ENCODE measurements around the gene GNG14.
"Not testable (repeated sequence)": the region's sequence is repeated elsewhere in the genome, so short reads cannot be mapped to it uniquely, and the experiment has no call there.

The GNG14 gene

DNA sequence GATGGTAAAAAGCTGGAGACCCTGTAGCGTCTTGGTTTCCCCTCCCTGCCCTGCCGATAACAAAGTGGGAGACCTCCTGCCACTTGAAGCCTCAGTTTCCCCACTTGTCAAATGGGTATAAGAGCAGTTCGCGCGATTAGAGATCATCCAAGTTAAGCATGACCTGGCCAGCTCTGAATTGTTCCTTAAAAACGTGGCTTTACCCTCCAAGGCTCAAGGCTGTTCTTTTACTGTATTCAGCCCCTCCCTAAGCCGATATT is 35.5 kb downstream of the GNG14 start:
- Mint-ChIP-seq H3K4me1 (peaks cover 44% of the 10 kb centered on the region), H3K27ac (ENCODE audit: low read depth) (peak overlapping the region; percentile 95), H3K9me3 (no peaks in the 10 kb centered on the region), H3K4me3 (peak overlapping the region; percentile 89), H3K27me3 (no peaks in the 10 kb centered on the region), H3K36me3 (ENCODE audit: insufficient read depth) (peaks cover 23% of the 10 kb centered on the region)
- no peak for ATAC-seq (replicated peaks; ENCODE audit: extremely low read depth, poor library complexity, severe bottlenecking)
- DNase-seq (ENCODE audit: low spot score in 2 of 2), result no peak

DNA sequence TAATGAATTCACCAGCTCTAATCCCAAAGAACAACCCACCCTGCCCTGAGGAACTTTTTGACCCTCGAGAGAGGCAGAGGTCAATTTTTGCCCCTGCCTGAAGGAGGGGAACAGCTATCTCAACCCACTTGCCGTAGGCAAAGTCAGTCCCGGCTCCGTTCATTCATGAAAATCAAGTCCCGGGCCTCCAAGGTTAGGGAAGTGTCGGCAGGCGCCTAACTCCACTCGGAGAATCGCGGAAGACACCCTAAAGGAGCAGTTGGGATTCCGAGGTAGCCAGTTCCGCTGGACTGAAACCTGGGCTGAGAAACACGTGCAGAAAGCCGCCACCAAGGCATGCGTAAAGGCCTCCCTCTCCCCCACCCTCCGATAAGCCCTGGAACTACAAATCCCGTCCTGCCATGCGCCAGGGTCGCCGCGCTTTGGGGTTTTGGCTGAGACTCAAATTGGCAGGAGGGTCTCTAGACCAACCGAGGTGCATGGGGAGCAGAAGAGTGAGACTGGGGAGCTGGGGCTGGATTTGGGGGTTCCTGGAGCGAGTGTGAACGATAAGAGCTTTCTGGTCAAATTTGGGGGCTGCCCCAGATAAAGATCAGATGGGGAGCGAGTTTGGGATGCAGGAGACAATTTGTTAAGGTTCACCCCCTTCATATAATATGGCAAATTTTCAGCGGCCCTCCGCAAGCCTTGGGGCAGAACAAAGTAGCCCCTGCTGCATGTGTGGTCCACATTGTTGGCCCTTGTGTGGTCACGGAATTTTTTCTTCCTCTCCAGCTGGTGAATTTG is 36.0 kb downstream of the GNG14 start, which contains the start of gene TNPO2:
Gene TNPO2 (minus strand): TSS at position 292 of the 786 bp plus-strand sequence. CDS start 2,955 bp downstream, outside the sequence.
- Mint-ChIP-seq H3K4me1 (peaks cover 41% of the 10 kb centered on the region), H3K9me3 (no peaks in the 10 kb centered on the region), H3K27me3 (no peaks in the 10 kb centered on the region), H3K4me3 (peak within 1 kb of the TSS; percentile 89), H3K27ac (ENCODE audit: low read depth) (peak within 1 kb of the TSS; percentile 95), H3K36me3 (ENCODE audit: insufficient read depth) (peaks cover 26% of the 10 kb centered on the region)
- ATAC-seq (replicated peaks; ENCODE audit: extremely low read depth, poor library complexity, severe bottlenecking) (no peak), DNase-seq (ENCODE audit: low spot score in 2 of 2) (peak; percentile 22 to 32)

DNA sequence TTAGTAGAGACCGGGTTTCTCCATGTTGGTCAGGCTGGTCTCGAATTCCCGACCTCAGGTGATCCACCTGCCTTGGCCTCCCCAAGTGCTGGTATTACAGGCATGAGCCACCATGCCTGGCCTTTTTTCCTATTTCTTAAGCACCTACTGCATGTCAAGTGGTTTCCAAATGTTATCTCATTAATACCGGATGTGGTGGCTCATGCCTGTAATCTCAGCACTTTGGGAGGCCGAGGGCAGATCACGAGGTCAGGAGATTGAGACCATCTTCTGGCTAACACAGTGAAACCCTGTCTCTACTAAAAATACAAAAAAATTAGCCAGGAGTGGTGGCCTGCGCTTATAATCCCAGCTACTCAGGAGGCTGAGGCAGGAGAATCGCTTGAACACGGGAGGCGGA is 37.8 kb downstream of the GNG14 start:
- not testable (repeated sequence) for ATAC-seq (replicated peaks; ENCODE audit: extremely low read depth, poor library complexity, severe bottlenecking); H3K27me3 Mint-ChIP-seq; DNase-seq (ENCODE audit: low spot score in 2 of 2); H3K9me3 Mint-ChIP-seq; H3K27ac Mint-ChIP-seq (ENCODE audit: low read depth); H3K4me3 Mint-ChIP-seq
- Mint-ChIP-seq H3K36me3 (ENCODE audit: insufficient read depth) (peaks cover 38% of the 10 kb centered on the region), H3K4me1 (peaks cover 44% of the 10 kb centered on the region)

DNA sequence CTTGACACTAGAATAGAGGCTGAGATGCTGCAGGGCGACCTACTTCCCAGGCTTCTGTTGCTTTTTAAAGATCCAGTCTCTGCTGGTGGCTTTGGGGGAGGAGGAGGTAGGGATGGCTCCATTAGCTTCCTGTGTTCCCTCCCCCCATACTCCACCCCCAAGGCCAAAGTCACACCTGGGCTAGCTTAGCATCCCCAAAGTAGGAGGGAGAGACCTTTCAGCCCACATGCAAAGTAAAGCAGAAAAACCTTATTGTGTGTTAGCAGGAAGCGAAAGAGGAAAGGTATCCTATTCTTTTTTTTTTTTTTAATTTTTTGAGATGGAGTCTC is 39.2 kb downstream of the GNG14 start:
- peaks cover 35% of the 10 kb centered on the region for H3K36me3 Mint-ChIP-seq (ENCODE audit: insufficient read depth)
- H3K27me3 Mint-ChIP-seq, result no peaks in the 10 kb centered on the region
- no peaks in the 10 kb centered on the region for H3K9me3 Mint-ChIP-seq
- DNase-seq (ENCODE audit: low spot score in 2 of 2), result no peak
- no peak overlapping the region for H3K27ac Mint-ChIP-seq (ENCODE audit: low read depth)
- no peak for ATAC-seq (replicated peaks; ENCODE audit: extremely low read depth, poor library complexity, severe bottlenecking)
- H3K4me3 Mint-ChIP-seq, result no peak overlapping the region
- H3K4me1 Mint-ChIP-seq, result peaks cover 34% of the 10 kb centered on the region

DNA sequence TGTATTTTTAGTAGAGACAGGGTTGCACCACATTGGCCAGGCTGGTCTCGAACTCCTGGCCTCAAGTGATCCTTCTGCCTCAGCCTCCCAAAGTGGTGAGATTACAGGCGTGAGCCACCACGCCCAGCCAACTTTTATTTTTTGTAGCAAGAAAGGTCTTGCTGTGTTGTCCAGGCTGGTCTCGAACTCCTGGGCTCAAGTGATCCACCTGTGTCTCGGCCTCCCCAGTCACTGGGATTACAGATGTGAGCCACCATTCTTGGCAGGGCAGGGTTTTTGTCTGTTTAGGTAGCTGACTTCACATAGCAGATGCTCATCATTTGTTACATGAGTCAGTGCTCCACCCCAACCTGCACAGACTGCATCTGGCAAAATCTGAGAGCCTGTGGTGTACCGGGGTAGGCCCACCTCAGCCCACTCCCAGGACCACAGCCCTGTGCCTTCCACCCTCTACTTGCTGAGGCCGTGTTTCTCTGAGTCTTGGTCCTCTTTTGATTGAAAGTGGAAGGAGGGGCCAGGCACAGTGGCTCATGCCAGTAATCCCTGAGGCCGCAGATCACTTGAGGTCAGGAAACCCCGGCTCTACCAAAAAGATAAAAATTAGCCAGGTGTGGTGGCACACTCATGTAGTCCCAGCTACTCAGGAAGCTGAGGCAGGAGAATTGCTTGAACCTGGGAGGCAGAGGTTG is 40.1 kb downstream of the GNG14 start:
- Mint-ChIP-seq H3K27me3 (no peaks in the 10 kb centered on the region), H3K4me1 (peaks cover 36% of the 10 kb centered on the region), H3K36me3 (ENCODE audit: insufficient read depth) (peaks cover 34% of the 10 kb centered on the region), H3K27ac (ENCODE audit: low read depth) (no peak overlapping the region), H3K4me3 (no peak overlapping the region), H3K9me3 (no peaks in the 10 kb centered on the region)
- ATAC-seq (replicated peaks; ENCODE audit: extremely low read depth, poor library complexity, severe bottlenecking) (no peak), DNase-seq (ENCODE audit: low spot score in 2 of 2) (no peak)

DNA sequence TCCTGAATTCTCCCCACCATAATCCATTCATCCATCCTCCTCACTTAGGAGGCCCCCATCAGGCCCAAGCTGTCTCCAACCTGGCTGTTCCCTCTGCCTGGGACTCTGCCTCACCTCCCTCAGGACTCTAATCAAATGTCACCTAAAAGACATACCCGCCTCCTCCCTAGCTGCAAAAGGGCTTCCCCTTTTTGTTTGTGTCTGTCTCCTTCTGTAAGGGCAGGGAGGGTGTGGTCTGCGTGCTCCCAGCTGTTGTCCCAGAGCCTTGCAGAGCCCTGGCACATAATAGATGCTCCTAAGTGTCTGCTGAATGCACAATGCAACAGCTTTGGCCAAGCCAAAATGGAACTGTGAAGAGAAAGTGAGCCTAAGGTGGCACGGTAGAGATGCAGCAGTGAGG is 42.3 kb downstream of the GNG14 start:
- Mint-ChIP-seq H3K4me3 (no peak overlapping the region), H3K27me3 (no peaks in the 10 kb centered on the region), H3K4me1 (peaks cover 32% of the 10 kb centered on the region), H3K36me3 (ENCODE audit: insufficient read depth) (peaks cover 39% of the 10 kb centered on the region), H3K9me3 (no peaks in the 10 kb centered on the region), H3K27ac (ENCODE audit: low read depth) (peak overlapping the region; percentile 22)
- ATAC-seq (replicated peaks; ENCODE audit: extremely low read depth, poor library complexity, severe bottlenecking), result no peak
- no peak for DNase-seq (ENCODE audit: low spot score in 2 of 2)

DNA sequence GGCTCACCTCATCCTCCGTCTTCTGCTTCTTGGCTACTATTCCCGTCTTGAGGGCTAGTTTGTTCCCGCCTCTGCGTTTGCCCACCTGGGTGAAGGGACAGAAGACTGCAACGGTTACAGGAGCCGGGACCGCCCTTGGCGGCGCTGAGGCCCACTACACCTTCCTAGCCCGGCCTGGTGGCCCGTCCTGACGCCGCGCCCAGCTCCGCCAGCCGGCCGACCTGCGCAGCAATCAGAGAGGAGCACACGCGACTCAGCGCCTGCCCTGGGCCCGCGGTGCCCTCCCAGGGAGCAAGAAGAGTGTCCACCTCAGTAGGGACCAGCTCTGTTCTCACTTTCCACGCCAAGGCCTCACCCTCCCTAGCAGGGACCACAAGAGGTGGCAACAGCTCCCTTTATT is 43.5 kb downstream of the GNG14 start:
- H3K9me3 Mint-ChIP-seq, result no peaks in the 10 kb centered on the region

DNA sequence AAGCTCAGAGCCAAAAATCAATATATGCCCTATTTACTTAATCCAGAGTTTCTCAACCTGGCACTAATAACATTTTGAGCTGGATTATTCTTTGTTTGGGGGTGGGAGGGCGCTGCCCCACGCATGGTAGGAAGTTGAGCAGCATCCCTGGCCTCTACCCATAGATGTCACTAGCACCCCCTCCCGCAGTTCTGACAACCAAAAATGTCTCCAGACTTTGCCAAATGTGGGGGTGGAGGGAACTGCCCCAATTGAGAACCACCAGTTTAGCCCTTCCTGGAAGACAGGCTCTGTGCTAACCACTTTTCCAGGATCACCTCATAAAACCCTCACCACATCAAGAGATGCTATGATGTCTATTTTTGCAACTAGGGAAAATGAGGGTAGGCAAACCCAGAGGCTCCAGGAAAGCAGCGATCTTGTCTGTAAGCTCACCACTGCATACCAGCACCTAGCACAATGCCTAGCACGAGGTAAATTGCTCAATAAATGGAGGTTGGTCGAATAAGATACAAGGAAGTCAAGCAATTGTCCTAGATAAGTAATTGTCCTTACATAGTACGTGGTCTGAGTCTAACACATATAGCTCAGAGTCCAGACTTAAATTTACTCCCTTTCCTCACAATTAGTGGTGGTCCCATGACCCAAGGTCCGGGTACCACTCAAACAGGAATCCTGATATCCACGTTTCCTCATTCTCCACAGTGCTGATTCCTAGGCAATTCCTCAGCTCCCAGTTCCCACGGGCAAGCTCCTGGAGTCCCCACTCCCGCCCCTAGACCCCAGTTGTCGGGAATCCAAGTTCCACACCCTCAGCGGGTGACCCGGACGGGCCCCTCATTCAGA is 45.8 kb downstream of the GNG14 start:
- H3K4me3 Mint-ChIP-seq, result peak overlapping the region; percentile 95
- H3K27ac Mint-ChIP-seq (ENCODE audit: low read depth), result peak overlapping the region; percentile 77
- DNase-seq (ENCODE audit: low spot score in 2 of 2), result no peak
- H3K9me3 Mint-ChIP-seq, result no peaks in the 10 kb centered on the region
- H3K36me3 Mint-ChIP-seq (ENCODE audit: insufficient read depth), result peaks cover 40% of the 10 kb centered on the region
- ATAC-seq (replicated peaks; ENCODE audit: extremely low read depth, poor library complexity, severe bottlenecking), result no peak
- no peaks in the 10 kb centered on the region for H3K27me3 Mint-ChIP-seq
- peaks cover 49% of the 10 kb centered on the region for H3K4me1 Mint-ChIP-seq

More for the DNA sequence above, 43.5 kb downstream of the GNG14 start:
- DNase-seq (ENCODE audit: low spot score in 2 of 2) (no peak), ATAC-seq (replicated peaks; ENCODE audit: extremely low read depth, poor library complexity, severe bottlenecking) (no peak)
- Mint-ChIP-seq H3K36me3 (ENCODE audit: insufficient read depth) (peaks cover 39% of the 10 kb centered on the region), H3K27ac (ENCODE audit: low read depth) (no peak overlapping the region), H3K4me3 (peak overlapping the region; percentile 95), H3K4me1 (peaks cover 33% of the 10 kb centered on the region), H3K27me3 (no peaks in the 10 kb centered on the region)

DNA sequence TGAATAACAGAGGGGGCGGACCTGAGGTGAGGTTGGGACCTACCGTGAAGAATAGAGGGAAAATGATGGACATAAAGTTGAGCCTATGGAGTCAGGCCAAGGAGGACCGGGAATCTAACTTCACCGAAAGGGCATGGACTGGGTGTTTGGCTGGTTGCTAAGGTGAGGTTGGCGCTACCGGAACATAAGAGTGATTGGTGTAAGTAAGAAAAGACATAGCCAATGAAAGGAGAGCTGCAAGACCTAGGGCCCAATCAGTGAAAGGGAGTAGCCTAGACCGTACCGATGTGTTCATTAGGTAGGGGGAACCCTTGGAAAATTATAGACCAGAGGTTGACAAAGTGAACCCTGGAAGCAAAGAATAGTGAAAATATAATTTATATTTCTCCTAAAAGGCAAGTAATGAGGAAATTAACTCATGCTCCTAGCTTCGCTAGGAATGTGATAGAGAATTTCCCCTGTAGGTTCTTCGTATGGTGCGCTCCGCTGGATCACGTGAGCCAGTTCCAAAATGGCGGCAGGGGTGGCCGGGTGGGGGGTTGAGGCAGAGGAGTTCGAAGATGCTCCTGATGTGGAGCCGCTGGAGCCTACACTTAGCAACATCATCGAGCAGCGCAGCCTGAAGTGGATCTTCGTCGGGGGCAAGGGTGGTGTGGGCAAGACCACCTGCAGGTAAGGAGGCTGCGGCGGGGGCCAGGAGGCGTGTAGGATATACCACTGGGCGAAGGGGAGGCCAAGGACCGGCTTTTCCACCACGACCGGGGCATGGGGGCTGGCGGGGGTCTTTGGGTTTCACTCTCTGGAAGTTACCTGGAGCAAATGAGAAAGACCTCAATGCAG is 49.4 kb downstream of the GNG14 start, which contains the start of gene GET3:
Gene GET3 (plus strand): TSS at position 503 of the 840 bp plus-strand sequence. CDS start 9 bp downstream, at position 512.
- peak within 1 kb of the TSS; percentile 93 for H3K4me3 Mint-ChIP-seq
- H3K27ac Mint-ChIP-seq (ENCODE audit: low read depth), result peak within 1 kb of the TSS; percentile 61
- H3K36me3 Mint-ChIP-seq (ENCODE audit: insufficient read depth), result peaks cover 26% of the 10 kb centered on the region
- ATAC-seq (replicated peaks; ENCODE audit: extremely low read depth, poor library complexity, severe bottlenecking) (peak; percentile 88), DNase-seq (ENCODE audit: low spot score in 2 of 2) (peak; percentile 54 to 72)
- peaks cover 40% of the 10 kb centered on the region for H3K4me1 Mint-ChIP-seq
- no peaks in the 10 kb centered on the region for H3K9me3 Mint-ChIP-seq
- no peaks in the 10 kb centered on the region for H3K27me3 Mint-ChIP-seq

DNA sequence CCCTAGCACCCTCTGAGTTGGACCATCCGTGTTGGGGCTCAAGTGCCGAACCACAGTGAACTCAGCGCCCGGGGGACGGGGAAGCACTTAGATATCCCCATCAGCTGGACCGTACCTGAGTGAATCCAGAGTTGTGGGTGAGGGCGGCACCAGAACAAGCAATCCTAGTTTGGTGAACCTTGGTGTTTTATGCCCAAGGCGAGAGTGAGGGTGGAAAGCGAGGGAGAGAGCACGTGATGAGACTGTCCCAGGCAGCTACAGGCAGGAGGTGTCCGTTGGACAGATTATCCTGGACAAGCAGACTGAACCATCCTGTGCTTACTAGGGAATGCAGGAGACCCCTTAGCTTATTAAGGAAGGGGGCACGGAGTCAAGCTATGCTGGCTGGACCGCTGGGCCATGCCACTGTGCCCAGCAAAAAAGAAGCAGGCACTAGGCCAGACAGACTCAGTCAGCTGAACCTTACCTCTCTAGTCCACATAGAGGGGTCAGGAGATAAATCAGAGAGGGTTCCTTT is 50.1 kb downstream of the GNG14 start:
- H3K27ac Mint-ChIP-seq (ENCODE audit: low read depth), result peak overlapping the region; percentile 61
- ATAC-seq (replicated peaks; ENCODE audit: extremely low read depth, poor library complexity, severe bottlenecking), result no peak
- no peaks in the 10 kb centered on the region for H3K27me3 Mint-ChIP-seq
- H3K9me3 Mint-ChIP-seq, result no peaks in the 10 kb centered on the region
- DNase-seq (ENCODE audit: low spot score in 2 of 2), result no peak
- H3K4me1 Mint-ChIP-seq, result peaks cover 38% of the 10 kb centered on the region
- H3K4me3 Mint-ChIP-seq, result peak overlapping the region; percentile 93
- peaks cover 26% of the 10 kb centered on the region for H3K36me3 Mint-ChIP-seq (ENCODE audit: insufficient read depth)
